OCI-LY3 (cell line): ENCODE data around the gene C12orf75.

ENCODE experiments used
- EZH2phosphoT487 ChIP-seq: fragments of 200-600 bp; shearing (Covaris generic); IDR thresholded peaks from 2 replicates; pipeline ENCODE4 v1.6.1; 2018; ENCODE audit warnings: antibody characterized with exemption, mixed run types, low read depth
- TF ChIP-seq, protein P1 (sequence below): fragments of 200-600, 300-600 bp; sonication (generic); IDR thresholded peaks from 2 replicates; pipeline ENCODE4 v1.5.1; 2014; ENCODE audit warnings: antibody characterized with exemption, low read length, low read depth

DNA sequence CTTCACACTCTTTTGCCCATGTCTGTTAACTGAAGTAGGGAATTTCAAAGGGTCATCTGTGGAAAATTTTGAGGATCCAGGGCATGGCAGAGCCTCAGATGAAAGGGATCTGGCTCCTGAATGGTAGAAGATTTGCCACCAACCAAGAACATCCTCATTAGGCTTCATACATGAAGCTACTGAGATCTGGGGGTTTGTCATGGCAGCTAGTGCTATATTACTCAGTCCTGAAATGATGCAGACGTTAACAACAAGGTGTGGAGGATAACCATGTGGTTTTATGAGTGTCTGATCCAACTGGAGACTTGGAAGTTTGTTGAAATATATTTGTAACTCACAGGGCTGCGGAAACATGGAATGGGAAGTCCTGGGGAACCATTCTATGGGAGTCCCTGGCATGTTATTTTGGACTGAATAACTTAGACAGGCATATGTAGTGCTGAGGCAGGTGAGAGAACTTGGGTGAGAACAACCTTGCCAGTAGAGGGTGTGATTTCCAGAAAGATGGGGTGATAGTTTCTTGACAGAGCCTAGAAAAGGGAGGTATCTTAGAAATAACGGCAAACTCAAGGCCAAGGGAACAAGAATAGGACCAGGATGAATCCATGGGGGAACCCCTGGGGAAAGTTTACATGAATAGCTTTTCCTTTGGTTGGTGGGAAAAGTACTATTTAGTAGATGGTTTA is 42.0 kb upstream of the C12orf75 start:
- TF ChIP-seq, protein P1, sequence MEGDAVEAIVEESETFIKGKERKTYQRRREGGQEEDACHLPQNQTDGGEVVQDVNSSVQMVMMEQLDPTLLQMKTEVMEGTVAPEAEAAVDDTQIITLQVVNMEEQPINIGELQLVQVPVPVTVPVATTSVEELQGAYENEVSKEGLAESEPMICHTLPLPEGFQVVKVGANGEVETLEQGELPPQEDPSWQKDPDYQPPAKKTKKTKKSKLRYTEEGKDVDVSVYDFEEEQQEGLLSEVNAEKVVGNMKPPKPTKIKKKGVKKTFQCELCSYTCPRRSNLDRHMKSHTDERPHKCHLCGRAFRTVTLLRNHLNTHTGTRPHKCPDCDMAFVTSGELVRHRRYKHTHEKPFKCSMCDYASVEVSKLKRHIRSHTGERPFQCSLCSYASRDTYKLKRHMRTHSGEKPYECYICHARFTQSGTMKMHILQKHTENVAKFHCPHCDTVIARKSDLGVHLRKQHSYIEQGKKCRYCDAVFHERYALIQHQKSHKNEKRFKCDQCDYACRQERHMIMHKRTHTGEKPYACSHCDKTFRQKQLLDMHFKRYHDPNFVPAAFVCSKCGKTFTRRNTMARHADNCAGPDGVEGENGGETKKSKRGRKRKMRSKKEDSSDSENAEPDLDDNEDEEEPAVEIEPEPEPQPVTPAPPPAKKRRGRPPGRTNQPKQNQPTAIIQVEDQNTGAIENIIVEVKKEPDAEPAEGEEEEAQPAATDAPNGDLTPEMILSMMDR = no peak; the same call in 1 of the 2 replicates
- TF ChIP-seq EZH2phosphoT487 = no peak
